HepG2 (cell line): ENCODE results near the gene SH2B2. TPM values are rescaled to one million over a fixed set of nuclear protein-coding genes. Genes with fewer than 3 reads are reported as not detected.

Experiments
- AGO1 ChIP-seq: fragments of 200-400 bp; formaldehyde crosslinking; IDR thresholded peaks from 2 replicates; pipeline ENCODE4 v1.6.1; 2017; ENCODE audit warnings: mild to moderate bottlenecking, low read depth, low read length, moderate library complexity; ENCODE audit not compliant: poor library complexity, severe bottlenecking
- FOXK2 ChIP-seq: fragments of 450-650 bp; IDR thresholded peaks from 2 replicates; pipeline ENCODE4 v1.6.1; 2016
- FOXM1 ChIP-seq: sonication (generic); formaldehyde crosslinking; IDR thresholded peaks from 2 replicates; pipeline ENCODE4 v1.5.0; 2020; ENCODE audit warnings: missing genetic modification reagents
- GTF3A ChIP-seq: sonication (generic); formaldehyde crosslinking; conservative IDR thresholded peaks from 2 replicates; pipeline ENCODE4 v1.4.0; 2020; ENCODE audit warnings: mild to moderate bottlenecking, missing genetic modification reagents
- HIC2 ChIP-seq: sonication (generic); formaldehyde crosslinking; IDR thresholded peaks from 2 replicates; pipeline ENCODE4 v1.9.0; 2022; ENCODE audit warnings: low read depth, missing genetic modification reagents
- HMGXB3 ChIP-seq: sonication (generic); formaldehyde crosslinking; IDR thresholded peaks from 2 replicates; pipeline ENCODE4 v1.4.0; 2020; ENCODE audit warnings: missing genetic modification reagents, borderline replicate concordance
- JUN ChIP-seq: sonication (generic); formaldehyde crosslinking; IDR thresholded peaks from 2 replicates; pipeline ENCODE4 v1.4.0; 2020; ENCODE audit warnings: mild to moderate bottlenecking, missing genetic modification reagents
- NCOA1 ChIP-seq: sonication (generic); formaldehyde crosslinking; IDR thresholded peaks from 2 replicates; pipeline ENCODE4 v1.9.0; 2021; ENCODE audit warnings: missing genetic modification reagents
- NCOR1 ChIP-seq: fragments of 200-600 bp; sonication (generic); IDR thresholded peaks from 2 replicates; pipeline ENCODE4 v1.7.0; 2017; ENCODE audit warnings: antibody characterized with exemption, low read length, borderline replicate concordance
- NFE2L2 ChIP-seq: fragments of 150-350 bp; IDR thresholded peaks from 2 replicates; pipeline ENCODE4 v1.6.1; 2014; ENCODE audit warnings: low read length
- NFKBIZ ChIP-seq: IDR thresholded peaks from 2 replicates; pipeline ENCODE4 v1.6.1; 2018; ENCODE audit warnings: missing genetic modification reagents, missing compliant biosample characterization
- TAF15 ChIP-seq: fragments of 200-400 bp; formaldehyde crosslinking; IDR thresholded peaks from one replicate; pipeline ENCODE4 v1.6.1; 2018; ENCODE audit warnings: mild to moderate bottlenecking, low read depth, low read length; ENCODE audit not compliant: poor library complexity, severe bottlenecking
- ZBTB34 ChIP-seq: sonication (generic); formaldehyde crosslinking; IDR thresholded peaks from 2 replicates; pipeline ENCODE4 v1.8.0; 2022; ENCODE audit warnings: mild to moderate bottlenecking, missing genetic modification reagents
- ZNF337 ChIP-seq: sonication (generic); formaldehyde crosslinking; IDR thresholded peaks from 2 replicates; pipeline ENCODE4 v1.5.1; 2020; ENCODE audit warnings: missing genetic modification reagents, low read depth, mild to moderate bottlenecking, borderline replicate concordance
- ZNF558 ChIP-seq: sonication (generic); formaldehyde crosslinking; IDR thresholded peaks from 2 replicates; pipeline ENCODE4 v1.9.0; 2022; ENCODE audit warnings: mild to moderate bottlenecking, missing genetic modification reagents, borderline replicate concordance
- ZNF562 ChIP-seq: sonication (generic); formaldehyde crosslinking; IDR thresholded peaks from 2 replicates; pipeline ENCODE4 v1.8.0; 2022; ENCODE audit warnings: missing genetic modification reagents, borderline replicate concordance
- ZNF570 ChIP-seq: sonication (generic); formaldehyde crosslinking; IDR thresholded peaks from 2 replicates; pipeline ENCODE4 v1.4.0; 2020; ENCODE audit warnings: mild to moderate bottlenecking, missing genetic modification reagents, borderline replicate concordance
- ZNF784 ChIP-seq: sonication (generic); formaldehyde crosslinking; IDR thresholded peaks from 2 replicates; pipeline ENCODE4 v1.5.1; 2020; ENCODE audit warnings: missing genetic modification reagents, mild to moderate bottlenecking, borderline replicate concordance
- polyA plus RNA-seq, 8 experiments: library from polyadenylated mRNA; depleted of rRNA in 3 of 8; stranded (reverse) in 7 of 8; unstranded in 1 of 8; fragments of >200 nt; fragmentation: Illumina TruSeq in 4 of 8; extraction: Trizol in 4 of 8; gene quantifications; 2 replicates each; pipeline versions ENCODE4 v1.2.1 to v1.2.3, GENCODE V29; 2011 to 2016; ENCODE audit warnings: low read depth in 4 of 8, missing spikeins in 1 of 8, mixed read lengths in 1 of 8; ENCODE audit not compliant: insufficient read depth in 1 of 8
- total RNA-seq, 5 experiments: library from RNA; depleted of rRNA; stranded (reverse); fragments of >200 nt; fragmentation: Illumina TruSeq; extraction: Trizol; gene quantifications; 2 replicates each; pipeline ENCODE4 v1.2.3, GENCODE V29; 2016; ENCODE audit warnings: low read depth in 1 of 5
- TF ChIP-seq, protein P1 (sequence below): sonication (generic); formaldehyde crosslinking; IDR thresholded peaks from 2 replicates; pipeline ENCODE4 v1.4.0; 2020; ENCODE audit warnings: missing genetic modification reagents, borderline replicate concordance

SH2B2 gene
- total and polyA plus RNA-seq, 2 of the 13 experiments (the other 11 are each of a cell fraction or from before 2014, with no cell fraction given) = 0.46 to 1.3 TPM

DNA sequence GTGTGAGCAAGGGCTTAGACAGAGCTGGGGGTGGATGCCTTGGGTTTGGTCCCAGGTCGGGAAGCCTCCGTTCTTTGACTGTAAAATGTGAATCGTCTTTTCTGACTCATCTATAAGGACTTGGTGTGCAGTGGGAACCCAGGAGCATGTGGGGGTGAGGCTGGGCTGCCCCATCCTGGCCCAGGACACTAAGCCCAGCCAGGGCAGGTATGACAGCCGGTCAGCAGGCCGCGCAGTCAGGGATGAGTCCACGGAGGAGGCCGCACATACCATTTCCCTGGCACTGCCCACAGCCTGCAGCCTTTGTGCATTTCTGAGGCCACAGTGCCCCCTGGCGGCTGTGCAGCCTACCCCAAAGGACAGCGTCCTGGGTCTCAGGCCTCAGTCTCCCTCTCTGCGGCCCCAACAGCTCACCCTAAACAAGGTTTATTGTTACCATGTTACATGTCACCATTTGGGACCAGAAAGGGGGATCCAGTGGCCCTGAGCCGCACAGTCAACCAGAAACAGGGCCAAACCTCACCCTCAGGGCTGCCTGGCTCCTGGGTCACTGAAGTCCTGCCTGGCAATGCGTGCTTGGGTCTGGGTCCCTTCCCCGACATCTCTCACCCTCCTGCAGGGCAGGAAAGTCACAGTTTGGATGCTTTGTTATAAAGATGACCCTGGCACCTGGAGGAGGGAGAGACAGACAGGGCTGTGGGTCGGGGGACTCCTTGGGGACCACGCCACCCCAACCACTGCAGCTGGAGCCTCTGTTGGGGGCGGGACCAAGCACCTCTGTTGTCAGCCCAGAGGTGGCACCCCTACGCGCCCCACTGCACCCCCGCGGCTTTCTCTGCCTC is 14.4 kb upstream of the SH2B2 start (continued):
- TF ChIP-seq HMGXB3 (CRISPR knock-in tag) (0 out of 2 replicates have a peak, but pooled peaks have one; percentile 19), HIC2 (peak; percentile 98), JUN (CRISPR knock-in tag) (no peak), NFKBIZ (no peak), NCOR1 (no peak), ZNF562 (CRISPR knock-in tag) (no peak), ZNF570 (CRISPR knock-in tag) (no peak), FOXK2 (no peak), NFE2L2 (no peak), GTF3A (no peak), ZNF337 (no peak), ZNF784 (CRISPR knock-in tag) (no peak), NCOA1 (CRISPR knock-in tag) (no peak), AGO1 (no peak), ZBTB34 (no peak), ZNF558 (CRISPR knock-in tag) (no peak), FOXM1 (no peak), TAF15 (no peak)
- TF ChIP-seq, protein P1, sequence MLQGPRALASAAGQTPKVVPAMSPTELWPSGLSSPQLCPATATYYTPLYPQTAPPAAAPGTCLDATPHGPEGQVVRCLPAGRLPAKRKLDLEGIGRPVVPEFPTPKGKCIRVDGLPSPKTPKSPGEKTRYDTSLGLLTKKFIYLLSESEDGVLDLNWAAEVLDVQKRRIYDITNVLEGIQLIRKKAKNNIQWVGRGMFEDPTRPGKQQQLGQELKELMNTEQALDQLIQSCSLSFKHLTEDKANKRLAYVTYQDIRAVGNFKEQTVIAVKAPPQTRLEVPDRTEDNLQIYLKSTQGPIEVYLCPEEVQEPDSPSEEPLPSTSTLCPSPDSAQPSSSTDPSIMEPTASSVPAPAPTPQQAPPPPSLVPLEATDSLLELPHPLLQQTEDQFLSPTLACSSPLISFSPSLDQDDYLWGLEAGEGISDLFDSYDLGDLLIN (CRISPR knock-in tag) = no peak
